RWPE2 (cell line): ENCODE measurements around the gene SMAD6.

ENCODE experiments used
- ATAC-seq: fragments of 200-7000 bp; cut with Tn5 transposase; 3 replicates; pipeline ENCODE4 v1.9.1; 2021; ENCODE audit warnings: low read depth
- DNase-seq: peaks from one replicate; pipeline ENCODE4 v3.0.0-alpha.2; 2020; ENCODE audit warnings: low spot score
- H3K27ac ChIP-seq: fragments of 450-650 bp; 2 replicates; pipeline ENCODE4 v1.5.1; 2017; ENCODE audit warnings: mild to moderate bottlenecking; ENCODE audit not compliant: poor library complexity, severe bottlenecking
- H3K27me3 ChIP-seq: fragments of 250-450 bp; sonication (Bioruptor Pico); 2 replicates; pipeline ENCODE4 v1.5.1; 2021; ENCODE audit warnings: mild to moderate bottlenecking, moderate library complexity; ENCODE audit not compliant: insufficient read depth, poor library complexity, severe bottlenecking
- H3K36me3 ChIP-seq: fragments of 250-450 bp; sonication (Bioruptor Pico); 2 replicates; pipeline ENCODE4 v1.5.1; 2020; ENCODE audit warnings: low read depth, mild to moderate bottlenecking, moderate library complexity
- H3K4me1 ChIP-seq: fragments of 250-450 bp; sonication (Bioruptor Pico); 2 replicates; pipeline ENCODE4 v1.5.1; 2021; ENCODE audit warnings: mild to moderate bottlenecking, moderate library complexity; ENCODE audit not compliant: insufficient read depth, poor library complexity, severe bottlenecking
- H3K4me3 ChIP-seq: fragments of 250-450 bp; sonication (Bioruptor Pico); 2 replicates; pipeline ENCODE4 v1.5.1; 2021; ENCODE audit warnings: mild to moderate bottlenecking, moderate library complexity; ENCODE audit not compliant: severe bottlenecking
- H3K9me3 ChIP-seq: fragments of 250-450 bp; sonication (Bioruptor Pico); 2 replicates; pipeline ENCODE4 v1.5.1; 2021; ENCODE audit warnings: mild to moderate bottlenecking, moderate library complexity; ENCODE audit not compliant: severe bottlenecking
- TF ChIP-seq, protein P1 (sequence below): fragments of 450-650 bp; IDR thresholded peaks from one replicate; pipeline ENCODE4 v1.5.1; 2017; ENCODE audit warnings: mild to moderate bottlenecking, moderate library complexity; ENCODE audit not compliant: poor library complexity, severe bottlenecking

SMAD6 gene

DNA sequence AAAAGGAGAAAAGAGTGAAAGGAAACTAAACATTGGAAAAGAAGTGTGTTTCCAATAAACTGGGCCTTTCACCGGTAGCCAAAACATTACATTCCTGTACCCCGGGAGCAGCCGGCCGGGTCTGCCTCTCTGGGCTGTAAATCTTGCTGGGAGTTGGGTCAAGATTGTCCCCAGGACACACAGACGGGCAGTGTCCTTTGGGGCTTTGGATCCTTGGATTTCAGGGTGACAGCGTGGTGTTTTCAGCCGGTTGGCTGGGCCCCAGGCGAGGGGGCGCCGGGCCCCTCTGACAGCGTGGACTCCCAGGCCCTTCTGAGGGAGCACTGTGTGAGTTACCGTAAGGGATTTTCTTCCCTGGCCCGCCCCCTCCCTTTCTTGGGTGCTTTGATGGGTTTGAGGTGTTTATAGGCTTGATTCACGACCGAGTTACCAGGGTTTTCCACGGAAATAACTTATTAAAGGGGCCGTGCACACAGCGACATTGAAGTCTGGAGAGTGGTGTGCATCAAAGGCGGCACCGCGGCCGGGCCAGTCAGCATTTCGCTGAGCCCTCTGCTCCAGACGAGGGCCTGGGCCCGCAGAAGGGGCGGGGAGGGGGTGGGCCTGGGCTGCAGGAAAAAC lies 27.4 kb downstream of the SMAD6 start:
- ATAC-seq (no peak), DNase-seq (no peak)
- H3K4me1 ChIP-seq = peaks cover 2% of the 10 kb centered on the region
- no peaks in the 10 kb centered on the region for H3K27me3 ChIP-seq
- H3K27ac ChIP-seq = no peak overlapping the region
- TF ChIP-seq, protein P1, sequence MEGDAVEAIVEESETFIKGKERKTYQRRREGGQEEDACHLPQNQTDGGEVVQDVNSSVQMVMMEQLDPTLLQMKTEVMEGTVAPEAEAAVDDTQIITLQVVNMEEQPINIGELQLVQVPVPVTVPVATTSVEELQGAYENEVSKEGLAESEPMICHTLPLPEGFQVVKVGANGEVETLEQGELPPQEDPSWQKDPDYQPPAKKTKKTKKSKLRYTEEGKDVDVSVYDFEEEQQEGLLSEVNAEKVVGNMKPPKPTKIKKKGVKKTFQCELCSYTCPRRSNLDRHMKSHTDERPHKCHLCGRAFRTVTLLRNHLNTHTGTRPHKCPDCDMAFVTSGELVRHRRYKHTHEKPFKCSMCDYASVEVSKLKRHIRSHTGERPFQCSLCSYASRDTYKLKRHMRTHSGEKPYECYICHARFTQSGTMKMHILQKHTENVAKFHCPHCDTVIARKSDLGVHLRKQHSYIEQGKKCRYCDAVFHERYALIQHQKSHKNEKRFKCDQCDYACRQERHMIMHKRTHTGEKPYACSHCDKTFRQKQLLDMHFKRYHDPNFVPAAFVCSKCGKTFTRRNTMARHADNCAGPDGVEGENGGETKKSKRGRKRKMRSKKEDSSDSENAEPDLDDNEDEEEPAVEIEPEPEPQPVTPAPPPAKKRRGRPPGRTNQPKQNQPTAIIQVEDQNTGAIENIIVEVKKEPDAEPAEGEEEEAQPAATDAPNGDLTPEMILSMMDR = no peak
- no peak overlapping the region for H3K4me3 ChIP-seq
- H3K36me3 ChIP-seq = no peaks in the 10 kb centered on the region
- no peaks in the 10 kb centered on the region for H3K9me3 ChIP-seq

DNA sequence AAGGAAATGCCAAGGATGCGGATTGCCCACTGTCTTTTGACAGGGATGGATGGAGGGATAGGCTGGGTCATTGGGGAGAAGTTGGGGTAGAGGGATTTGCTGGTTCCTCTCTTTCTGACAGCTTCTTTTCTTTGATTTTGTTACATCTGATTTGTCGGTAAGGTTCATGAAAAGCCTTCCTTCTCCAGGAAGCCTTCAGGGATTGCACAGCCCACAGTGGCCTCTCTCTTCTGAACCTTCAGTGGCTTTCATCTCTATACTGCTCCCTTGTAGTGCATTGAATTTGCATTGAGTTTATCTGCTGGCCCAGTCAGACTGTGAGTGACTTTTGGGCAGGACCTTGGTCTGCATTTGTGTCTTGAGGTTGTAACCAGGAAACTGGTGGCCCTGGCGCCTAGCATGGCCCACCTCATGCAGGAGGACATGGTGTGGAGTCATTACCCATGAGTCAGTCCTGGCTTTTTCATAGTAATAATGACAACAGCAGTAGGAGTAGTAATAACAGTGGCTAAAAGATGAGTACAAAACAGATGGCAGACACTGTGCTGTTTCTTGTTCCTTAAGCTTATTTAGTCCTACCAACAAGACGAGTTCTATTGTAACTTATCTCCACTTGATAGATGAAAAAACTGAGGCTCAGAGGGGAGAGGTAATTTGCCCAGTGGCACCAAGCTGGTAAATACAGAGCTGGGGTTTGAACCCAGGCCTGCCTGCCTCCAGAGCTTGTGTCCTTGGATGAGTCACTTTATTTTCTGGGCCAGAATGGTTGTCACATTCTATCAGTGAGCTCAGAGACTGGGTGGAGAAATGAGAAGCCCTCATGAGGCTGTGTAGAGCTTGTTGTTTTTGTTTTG lies 28.4 kb downstream of the SMAD6 start:
- no peak for DNase-seq
- no peak overlapping the region for H3K27ac ChIP-seq
- H3K4me3 ChIP-seq = no peak overlapping the region
- TF ChIP-seq, protein P1 = no peak
- no peaks in the 10 kb centered on the region for H3K9me3 ChIP-seq
- peaks cover 2% of the 10 kb centered on the region for H3K4me1 ChIP-seq
- no peaks in the 10 kb centered on the region for H3K27me3 ChIP-seq
- ATAC-seq = peak; percentile 44
- no peaks in the 10 kb centered on the region for H3K36me3 ChIP-seq

DNA sequence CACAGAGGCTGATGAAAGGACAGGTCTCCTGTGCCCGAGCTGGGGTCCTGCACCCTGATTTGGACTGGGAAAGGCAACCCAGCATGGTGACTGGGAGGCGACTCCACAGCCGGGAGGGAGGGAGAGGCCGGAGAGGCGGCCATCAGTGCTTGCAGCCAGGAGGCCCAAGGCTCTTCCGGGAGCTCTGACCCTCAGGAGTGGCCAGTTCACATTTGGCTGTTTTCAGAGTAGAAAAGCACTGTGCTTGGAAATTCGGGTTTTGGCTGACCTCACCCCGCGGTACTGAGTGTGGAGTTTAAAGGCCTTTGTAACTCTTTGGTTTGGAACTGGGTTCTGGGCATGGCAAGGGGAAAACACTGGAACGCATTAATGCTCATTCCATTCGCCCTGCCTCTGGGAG lies 31.9 kb downstream of the SMAD6 start:
- TF ChIP-seq, protein P1 = no peak
- Histone ChIP-seq H3K27ac (no peak overlapping the region), H3K4me3 (no peak overlapping the region), H3K36me3 (no peaks in the 10 kb centered on the region), H3K9me3 (no peaks in the 10 kb centered on the region), H3K4me1 (peaks cover 2% of the 10 kb centered on the region), H3K27me3 (no peaks in the 10 kb centered on the region)
- no peak for ATAC-seq
- DNase-seq = no peak

DNA sequence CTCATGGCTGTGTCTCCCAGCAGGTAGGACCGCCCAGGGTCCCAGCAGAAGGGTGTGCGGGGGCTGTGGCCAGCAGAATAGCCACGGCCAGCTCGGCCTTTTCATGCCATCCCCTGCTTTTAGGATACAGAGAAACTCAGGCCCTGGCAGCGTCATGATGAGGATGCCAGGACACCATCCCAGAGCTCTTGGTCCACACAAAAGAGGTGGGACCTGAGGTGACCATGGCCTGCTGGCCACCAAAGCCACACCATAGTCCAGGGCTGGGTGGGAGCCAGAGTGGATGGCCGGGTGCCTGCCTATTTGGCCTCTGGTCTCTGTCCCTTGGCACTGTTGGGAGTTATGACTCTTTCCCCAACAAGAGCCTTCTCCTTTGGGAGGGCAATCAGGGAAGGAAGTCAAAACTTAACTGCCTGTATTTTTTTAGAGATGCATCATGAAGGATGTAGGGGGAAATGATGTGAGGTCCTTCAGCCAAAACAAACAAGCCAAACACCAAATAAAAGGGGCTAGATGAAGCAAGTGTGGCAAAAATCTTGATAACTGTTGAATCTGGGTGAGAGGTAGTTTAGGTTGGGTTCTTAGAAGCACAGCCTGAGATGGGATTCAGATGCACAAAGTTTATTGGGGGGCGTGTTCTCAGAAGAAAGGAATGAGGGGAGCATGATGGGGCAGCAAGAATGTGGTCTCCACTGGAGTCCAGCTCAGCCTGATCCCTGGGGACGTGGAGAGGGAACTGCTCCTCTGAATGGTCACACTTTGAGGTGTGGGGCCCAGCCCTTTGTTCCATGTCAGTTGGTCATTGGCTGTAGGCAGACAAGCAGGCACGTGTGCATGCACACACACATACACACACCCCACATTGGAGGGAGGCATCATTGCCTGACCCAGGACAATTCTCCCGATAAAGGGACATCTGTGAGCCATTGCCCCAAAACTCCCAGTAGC lies 33.2 kb downstream of the SMAD6 start:
- TF ChIP-seq, protein P1 = no peak
- Histone ChIP-seq H3K27me3 (no peaks in the 10 kb centered on the region), H3K36me3 (no peaks in the 10 kb centered on the region), H3K4me3 (no peak overlapping the region), H3K4me1 (peaks cover 2% of the 10 kb centered on the region), H3K27ac (no peak overlapping the region), H3K9me3 (no peaks in the 10 kb centered on the region)
- DNase-seq = no peak
- ATAC-seq = no peak
